Inflammatory macrophage treated with lipopolysaccharide for 1 hour (primary cell): ENCODE data around the gene LBX2.
A peak's percentile ranks its signal among the peaks of the same experiment; 100 is the strongest.

Experiments used
- DNase-seq, 2 donors: peaks; one replicate each; pipeline ENCODE4 v3.0.0-alpha.2; 2020 to 2022

The LBX2 gene

GRCh38 chr2:74499267-74499939 is at the start of gene LBX2:
LBX2 (minus strand) TSS chr2:74499603; CDS start chr2:74499537, 66 bp downstream.
- no peak for DNase-seq

- no peak for DNase-seq
Measured at GRCh38 chr2:74548285-74548899, 49.0 kb upstream of the LBX2 start.

GRCh38 chr2:74546004-74546403 is 46.6 kb upstream of the LBX2 start:
- DNase-seq: no peak

GRCh38 chr2:74544634-74545033 is 45.2 kb upstream of the LBX2 start:
- no peak for DNase-seq

GRCh38 chr2:74542978-74543377 is 43.6 kb upstream of the LBX2 start:
- DNase-seq: no peak

- DNase-seq: no peak
Measured at GRCh38 chr2:74540291-74540690, 40.9 kb upstream of the LBX2 start.

- no peak for DNase-seq
Measured at GRCh38 chr2:74538881-74539339, 39.5 kb upstream of the LBX2 start.

GRCh38 chr2:74537140-74537539 is 37.7 kb upstream of the LBX2 start:
- DNase-seq: no peak

- DNase-seq: no peak
Measured at GRCh38 chr2:74536166-74536950, 37.0 kb upstream of the LBX2 start.

GRCh38 chr2:74535440-74535965 is 36.1 kb upstream of the LBX2 start:
- DNase-seq: no peak

GRCh38 chr2:74534411-74534810 is 35.0 kb upstream of the LBX2 start:
- no peak for DNase-seq

- DNase-seq: no peak
Measured at GRCh38 chr2:74533464-74533863, 34.1 kb upstream of the LBX2 start.

- peak in 1 of 2 donors; percentile 55 for DNase-seq
Measured at GRCh38 chr2:74532222-74532621, 32.8 kb upstream of the LBX2 start.

GRCh38 chr2:74531666-74532065 is 32.3 kb upstream of the LBX2 start:
- DNase-seq: no peak

GRCh38 chr2:74530239-74531187 is 31.1 kb upstream of the LBX2 start:
- DNase-seq: peak; percentile 38 to 64

GRCh38 chr2:74529357-74530238 is 30.2 kb upstream of the LBX2 start, which contains the start of the genes AUP1 and HTRA2:
AUP1 (minus strand) TSS chr2:74529706; CDS start chr2:74529629, 77 bp downstream.
HTRA2 (plus strand) TSS chr2:74529933; CDS start chr2:74530007, 74 bp downstream.
- peak; percentile 98 to 100 for DNase-seq

- no peak for DNase-seq
Measured at GRCh38 chr2:74528600-74529356, 29.4 kb upstream of the LBX2 start.

- no peak for DNase-seq
Measured at GRCh38 chr2:74527741-74528140, 28.3 kb upstream of the LBX2 start.

GRCh38 chr2:74526649-74527230 is 27.3 kb upstream of the LBX2 start:
- DNase-seq: no peak
